Measurements from ENCODE around the gene RAPGEF2. TPM values are rescaled to one million over a fixed set of nuclear protein-coding genes. Genes with fewer than 3 reads are reported as not detected.
A peak's percentile ranks its signal among the peaks of the same experiment; 100 is the strongest.
"Not testable (repeated sequence)": the region's sequence is repeated elsewhere in the genome, so short reads cannot be mapped to it uniquely, and the experiment has no call there.

The RAPGEF2 gene, protein sequence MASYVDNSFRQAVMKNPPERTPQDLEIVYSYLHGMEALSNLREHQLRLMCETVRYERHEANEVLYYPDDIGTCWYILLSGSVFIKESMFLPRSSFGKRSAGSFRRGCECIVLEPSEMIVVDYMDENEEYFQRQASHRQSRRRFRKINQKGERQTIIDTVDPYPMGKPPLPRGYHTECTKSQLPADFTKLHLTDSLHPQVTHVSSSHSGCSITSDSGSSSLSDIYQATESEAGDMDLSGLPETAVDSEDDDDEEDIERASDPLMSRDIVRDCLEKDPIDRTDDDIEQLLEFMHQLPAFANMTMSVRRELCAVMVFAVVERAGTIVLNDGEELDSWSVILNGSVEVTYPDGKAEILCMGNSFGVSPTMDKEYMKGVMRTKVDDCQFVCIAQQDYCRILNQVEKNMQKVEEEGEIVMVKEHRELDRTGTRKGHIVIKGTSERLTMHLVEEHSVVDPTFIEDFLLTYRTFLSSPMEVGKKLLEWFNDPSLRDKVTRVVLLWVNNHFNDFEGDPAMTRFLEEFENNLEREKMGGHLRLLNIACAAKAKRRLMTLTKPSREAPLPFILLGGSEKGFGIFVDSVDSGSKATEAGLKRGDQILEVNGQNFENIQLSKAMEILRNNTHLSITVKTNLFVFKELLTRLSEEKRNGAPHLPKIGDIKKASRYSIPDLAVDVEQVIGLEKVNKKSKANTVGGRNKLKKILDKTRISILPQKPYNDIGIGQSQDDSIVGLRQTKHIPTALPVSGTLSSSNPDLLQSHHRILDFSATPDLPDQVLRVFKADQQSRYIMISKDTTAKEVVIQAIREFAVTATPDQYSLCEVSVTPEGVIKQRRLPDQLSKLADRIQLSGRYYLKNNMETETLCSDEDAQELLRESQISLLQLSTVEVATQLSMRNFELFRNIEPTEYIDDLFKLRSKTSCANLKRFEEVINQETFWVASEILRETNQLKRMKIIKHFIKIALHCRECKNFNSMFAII (N-terminal part only)
- 91.4 and 101 TPM in 2 replicates for total RNA-seq

- peak; percentile 95 for DNase-seq
Observed at GRCh38 chr4:159102622-159103383, at the start of gene RAPGEF2. Gene RAPGEF2, plus strand, starts transcription at chr4:159103079. Its CDS starts 1,084 bp downstream, at chr4:159104163.

GRCh38 chr4:159055833-159056232 lies 47.0 kb upstream of the RAPGEF2 start:
- no peak for DNase-seq

- no peak for DNase-seq
Observed at GRCh38 chr4:159060161-159060560, 42.7 kb upstream of the RAPGEF2 start.

GRCh38 chr4:159062381-159062780 lies 40.5 kb upstream of the RAPGEF2 start:
- no peak for DNase-seq

- no peak for DNase-seq
Observed at GRCh38 chr4:159065513-159066240, 37.2 kb upstream of the RAPGEF2 start.

- not testable (repeated sequence) for DNase-seq
Observed at GRCh38 chr4:159068139-159068538, 34.7 kb upstream of the RAPGEF2 start.

GRCh38 chr4:159069922-159070321 lies 33.0 kb upstream of the RAPGEF2 start:
- no peak for DNase-seq

DNA sequence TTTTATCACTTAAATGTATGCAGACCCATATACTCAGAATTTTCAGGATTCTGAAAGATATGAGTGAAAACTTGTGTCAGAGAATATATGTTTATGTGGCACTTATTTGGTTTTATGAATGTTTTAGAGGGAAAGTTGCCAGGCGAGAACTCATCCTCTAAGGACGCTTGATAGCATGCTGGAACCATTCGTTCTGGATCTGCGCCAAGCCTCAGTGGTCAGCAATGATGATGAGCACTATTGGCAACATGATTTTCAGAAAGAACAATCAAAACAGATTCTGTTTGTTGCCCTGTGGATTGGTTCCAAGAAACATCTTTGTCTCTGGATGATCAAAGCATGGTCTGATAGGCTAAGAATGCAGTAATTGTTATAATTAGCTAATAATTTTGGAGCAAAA lies 32.1 kb upstream of the RAPGEF2 start:
- DNase-seq, result peak; percentile 56

DNA sequence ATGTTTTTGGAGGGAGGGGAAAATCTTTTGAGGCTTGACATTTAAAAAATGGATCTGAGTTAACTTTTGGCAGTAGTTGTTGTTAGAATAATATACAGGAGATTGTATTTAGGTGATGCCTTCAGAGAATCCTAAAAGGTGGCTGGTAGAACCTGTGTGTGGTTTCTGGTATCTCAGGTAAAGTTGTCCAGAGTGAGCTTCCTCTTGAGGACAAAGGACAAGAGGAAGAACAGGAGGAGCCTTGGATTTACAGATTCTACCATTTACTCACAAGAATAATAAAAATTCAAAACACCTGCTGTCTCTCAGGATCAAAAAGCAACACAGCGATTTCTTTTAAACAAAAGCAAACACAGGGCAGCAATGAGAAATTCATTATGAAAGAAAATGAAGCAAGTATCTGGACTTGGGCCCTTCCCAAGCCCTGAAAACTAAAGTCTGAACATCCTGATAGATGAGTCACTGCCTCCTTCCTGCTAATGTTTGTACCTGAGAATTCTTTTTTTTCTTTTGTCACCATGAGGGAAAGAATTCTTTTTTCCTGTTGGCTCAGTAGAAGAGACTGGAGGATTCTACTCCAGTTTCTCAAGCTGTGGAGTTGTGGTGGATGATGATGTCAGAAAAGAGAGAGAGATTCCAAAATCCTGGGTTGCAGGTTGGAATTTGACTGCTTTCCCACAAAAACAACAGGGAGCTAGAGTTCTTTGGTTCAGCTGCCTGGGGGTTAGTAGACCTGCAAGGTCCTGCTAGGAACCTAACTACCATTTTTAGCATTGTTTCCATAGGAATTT lies 31.5 kb upstream of the RAPGEF2 start:
- peak; percentile 75 for DNase-seq

DNA sequence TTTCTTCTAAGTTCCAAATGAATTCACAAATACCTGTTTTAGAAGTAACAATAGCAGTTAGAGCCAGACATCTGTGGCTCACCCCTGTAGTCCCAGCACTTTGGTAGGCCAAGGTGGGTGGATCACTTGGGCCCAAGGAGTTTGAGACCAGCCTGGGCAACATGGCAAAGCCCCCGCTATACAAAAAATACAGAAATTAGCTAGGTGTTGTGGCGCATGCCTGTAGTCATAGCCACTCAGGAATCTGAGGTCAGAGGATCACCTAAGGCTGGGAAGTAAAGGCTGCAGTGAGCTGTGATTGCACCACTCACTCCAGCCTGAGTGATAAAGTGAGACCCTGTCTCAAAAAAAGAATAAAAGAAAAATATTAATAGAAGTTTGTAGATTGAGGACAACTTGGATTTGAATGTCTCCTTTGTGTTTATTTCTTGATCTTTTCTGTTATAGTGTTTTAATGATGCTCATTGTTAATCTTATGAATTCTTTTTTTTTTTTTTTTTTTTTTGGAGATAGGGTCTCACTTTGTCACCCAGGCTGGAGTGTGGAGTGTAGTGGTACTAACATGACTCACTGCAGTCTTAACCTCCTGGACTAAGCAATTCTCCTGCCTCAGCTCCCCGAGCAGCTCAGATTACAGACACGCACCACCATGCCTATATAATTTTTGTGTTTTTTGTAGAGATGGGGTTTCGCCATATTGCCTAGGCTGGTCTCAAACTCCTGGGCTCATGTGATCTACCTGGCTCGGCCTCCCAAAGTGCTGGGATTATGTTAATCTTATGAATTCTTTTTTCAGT lies 30.7 kb upstream of the RAPGEF2 start:
- peak; percentile 27 for DNase-seq

DNA sequence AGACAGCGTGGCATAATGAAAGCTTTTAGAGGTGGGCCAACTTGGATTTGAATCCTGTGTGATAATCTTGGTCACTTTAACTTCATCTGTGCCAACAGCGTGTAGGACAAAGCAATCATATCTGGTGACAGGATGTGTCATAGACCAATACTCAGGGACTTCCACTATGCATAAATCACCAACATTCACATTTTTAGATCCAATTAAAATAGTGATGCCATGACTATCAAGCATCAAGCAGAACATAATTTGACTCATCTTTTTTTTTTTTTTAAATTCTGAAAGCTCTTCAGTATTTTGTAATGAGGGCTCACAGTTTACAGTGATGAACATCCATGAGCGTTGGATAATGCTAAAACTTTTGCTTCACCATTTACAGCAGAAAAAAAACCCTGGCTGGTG lies 27.3 kb upstream of the RAPGEF2 start:
- DNase-seq, result no peak

DNA sequence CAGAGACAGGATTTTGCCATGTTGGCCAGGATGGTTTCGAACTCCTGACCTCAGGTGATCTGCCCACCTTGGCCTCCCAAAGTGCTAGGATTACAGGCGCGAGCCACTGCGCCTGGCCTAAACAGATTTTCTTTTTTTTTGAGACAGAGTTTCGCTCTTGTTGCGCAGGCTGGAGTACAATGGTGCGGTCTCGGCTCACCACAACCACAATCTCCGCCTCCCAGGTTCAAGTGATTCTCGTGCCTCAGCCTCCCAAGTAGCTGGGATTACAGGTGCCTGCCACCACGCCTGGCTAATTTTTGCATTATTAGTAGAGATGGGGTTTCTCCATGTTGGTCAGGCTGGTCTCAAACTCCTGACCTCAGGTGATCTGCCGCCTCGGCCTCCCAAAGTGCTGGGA lies 25.9 kb upstream of the RAPGEF2 start:
- DNase-seq, result not testable (repeated sequence)

DNA sequence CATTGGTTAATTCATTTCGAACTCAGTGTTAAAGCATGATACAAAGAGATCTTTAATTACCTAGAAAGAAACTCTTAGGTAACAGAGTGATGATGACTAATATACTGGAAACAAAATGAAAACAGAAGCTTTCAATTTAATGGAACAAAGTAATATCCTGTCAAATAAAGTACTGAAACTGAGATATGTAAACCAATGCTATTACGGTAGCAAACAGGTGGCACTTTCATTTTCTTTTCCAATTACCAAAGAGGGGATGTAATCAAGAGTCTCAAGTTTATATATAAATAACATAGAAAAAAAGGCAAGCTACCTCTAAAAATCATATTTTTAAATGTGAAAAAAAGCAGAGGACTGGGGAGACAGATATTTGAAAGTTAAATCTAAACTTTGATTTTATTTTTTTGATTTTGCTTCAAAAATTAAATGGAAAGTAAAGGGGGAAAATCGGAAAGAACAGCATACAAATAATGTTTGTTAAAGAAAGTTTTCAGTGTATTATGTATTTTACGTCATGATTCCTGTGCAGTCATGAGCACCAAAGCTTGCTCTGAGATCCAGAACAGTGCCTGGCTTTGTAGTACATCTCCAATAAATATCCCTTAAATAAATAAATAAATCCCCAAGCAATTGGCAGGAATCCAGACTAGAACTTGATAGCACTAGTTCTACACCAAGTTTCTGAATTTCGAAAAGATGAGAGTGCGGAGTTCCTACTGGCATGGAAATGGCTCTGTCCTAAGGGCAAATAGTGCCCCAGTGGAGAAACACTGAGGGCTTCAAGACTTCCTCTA lies 25.0 kb upstream of the RAPGEF2 start:
- DNase-seq, result peak; percentile 31

DNA sequence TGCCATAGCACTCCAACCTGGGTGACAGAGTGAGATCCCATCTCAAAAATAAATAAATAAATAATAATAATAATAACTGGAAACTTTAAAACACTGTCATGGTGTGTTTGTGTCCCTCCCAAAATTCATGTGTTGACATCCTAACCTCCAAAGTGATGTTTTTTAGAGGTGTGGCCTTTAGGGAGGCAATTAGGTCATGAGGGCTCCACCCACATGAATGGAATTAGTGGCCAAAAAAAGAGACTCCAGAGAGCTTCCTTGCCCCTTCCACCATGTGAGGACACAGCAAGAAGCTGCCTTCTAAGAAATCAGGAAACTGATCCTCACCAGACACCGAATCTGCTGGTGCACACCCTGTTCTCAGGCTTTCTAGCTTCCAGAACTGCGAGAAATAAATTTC lies 23.8 kb upstream of the RAPGEF2 start:
- DNase-seq, result no peak

GRCh38 chr4:159086606-159087005 lies 16.3 kb upstream of the RAPGEF2 start:
- DNase-seq, result no peak

- no peak for DNase-seq
Observed at GRCh38 chr4:159090255-159090654, 12.6 kb upstream of the RAPGEF2 start.

- not testable (repeated sequence) for DNase-seq
Observed at GRCh38 chr4:159094156-159094555, 8.7 kb upstream of the RAPGEF2 start.

- DNase-seq, result peak; percentile 53
Observed at GRCh38 chr4:159096434-159096833, 6.4 kb upstream of the RAPGEF2 start.

- peak; percentile 42 for DNase-seq
Observed at GRCh38 chr4:159097144-159097543, 5.7 kb upstream of the RAPGEF2 start.

Data from dermis blood vessel endothelial cell (primary cell).